ENCODE data around the gene STK35. TPM values are rescaled to one million over a fixed set of nuclear protein-coding genes. Genes with fewer than 3 reads are reported as not detected.
A peak's percentile ranks its signal among the peaks of the same experiment; 100 is the strongest.

STK35 gene
- total and polyA plus RNA-seq, 2 of the 13 experiments (the other 11 are each of a cell fraction or from before 2014, with no cell fraction given), result 27.4 to 29.8 TPM

DNA sequence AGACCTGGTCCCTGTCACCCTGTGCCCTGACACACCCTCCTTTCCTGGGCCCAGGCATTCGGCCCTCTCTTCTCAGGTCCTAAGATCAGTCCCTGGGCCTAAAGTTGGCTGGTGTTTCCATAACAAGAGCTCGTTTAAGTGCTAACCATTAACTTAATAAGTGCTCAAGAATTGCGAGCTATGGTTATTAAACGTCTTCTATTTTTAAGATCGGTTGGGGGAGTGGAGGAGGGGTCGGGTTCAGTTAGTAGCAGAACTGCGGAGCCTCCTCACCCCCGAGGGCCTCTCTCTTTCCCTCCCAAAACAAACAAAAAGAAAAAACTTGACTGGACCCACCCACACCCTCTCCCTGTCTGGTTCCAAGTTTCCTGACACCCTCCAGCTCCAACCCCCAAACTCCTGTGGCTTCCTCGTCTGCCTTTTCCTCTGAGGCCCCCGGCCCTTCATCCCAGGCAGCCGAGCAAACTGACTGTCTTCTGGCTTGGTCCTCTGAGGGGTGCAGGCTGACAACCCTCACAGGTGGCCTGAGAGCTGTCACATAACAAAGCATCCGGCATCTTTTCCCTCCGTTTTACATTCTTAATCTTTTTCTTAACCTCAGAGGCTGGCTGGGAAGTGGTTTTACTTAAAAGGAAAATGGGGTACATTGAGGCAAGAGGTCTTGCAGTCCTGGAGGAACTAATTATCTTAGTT is 2.0 kb downstream of the STK35 start (continued):
- no peak for TF ChIP-seq E2F5 (CRISPR knock-in tag; conservative IDR thresholded peaks at IDR 0.05)
- TF ChIP-seq ZSCAN12 (CRISPR knock-in tag; IDR thresholded peaks at IDR 0.05), result no peak
- TF ChIP-seq, protein P1, sequence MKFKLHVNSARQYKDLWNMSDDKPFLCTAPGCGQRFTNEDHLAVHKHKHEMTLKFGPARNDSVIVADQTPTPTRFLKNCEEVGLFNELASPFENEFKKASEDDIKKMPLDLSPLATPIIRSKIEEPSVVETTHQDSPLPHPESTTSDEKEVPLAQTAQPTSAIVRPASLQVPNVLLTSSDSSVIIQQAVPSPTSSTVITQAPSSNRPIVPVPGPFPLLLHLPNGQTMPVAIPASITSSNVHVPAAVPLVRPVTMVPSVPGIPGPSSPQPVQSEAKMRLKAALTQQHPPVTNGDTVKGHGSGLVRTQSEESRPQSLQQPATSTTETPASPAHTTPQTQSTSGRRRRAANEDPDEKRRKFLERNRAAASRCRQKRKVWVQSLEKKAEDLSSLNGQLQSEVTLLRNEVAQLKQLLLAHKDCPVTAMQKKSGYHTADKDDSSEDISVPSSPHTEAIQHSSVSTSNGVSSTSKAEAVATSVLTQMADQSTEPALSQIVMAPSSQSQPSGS (CRISPR knock-in tag; IDR thresholded peaks at IDR 0.05), result no peak
- TF ChIP-seq NR0B2 (CRISPR knock-in tag; IDR thresholded peaks at IDR 0.05), result 0 out of 2 replicates have a peak, but pooled peaks have one; percentile 2
- TF ChIP-seq ZNF17 (CRISPR knock-in tag; IDR thresholded peaks at IDR 0.05), result no peak
- TF ChIP-seq ZFP90 (CRISPR knock-in tag; IDR thresholded peaks at IDR 0.05; ENCODE audit: borderline replicate concordance), result peak; percentile 47; the same call in 1 of the 2 replicates
- no peak for TF ChIP-seq NFKBIZ (CRISPR knock-in tag; IDR thresholded peaks at IDR 0.05)
- no peak for TF ChIP-seq CENPBD1 (CRISPR knock-in tag; IDR thresholded peaks at IDR 0.05; ENCODE audit: borderline replicate concordance, low read depth)
- TF ChIP-seq KDM5B (CRISPR knock-in tag; IDR thresholded peaks at IDR 0.05; ENCODE audit: borderline replicate concordance), result no peak
- TF ChIP-seq, protein P2, sequence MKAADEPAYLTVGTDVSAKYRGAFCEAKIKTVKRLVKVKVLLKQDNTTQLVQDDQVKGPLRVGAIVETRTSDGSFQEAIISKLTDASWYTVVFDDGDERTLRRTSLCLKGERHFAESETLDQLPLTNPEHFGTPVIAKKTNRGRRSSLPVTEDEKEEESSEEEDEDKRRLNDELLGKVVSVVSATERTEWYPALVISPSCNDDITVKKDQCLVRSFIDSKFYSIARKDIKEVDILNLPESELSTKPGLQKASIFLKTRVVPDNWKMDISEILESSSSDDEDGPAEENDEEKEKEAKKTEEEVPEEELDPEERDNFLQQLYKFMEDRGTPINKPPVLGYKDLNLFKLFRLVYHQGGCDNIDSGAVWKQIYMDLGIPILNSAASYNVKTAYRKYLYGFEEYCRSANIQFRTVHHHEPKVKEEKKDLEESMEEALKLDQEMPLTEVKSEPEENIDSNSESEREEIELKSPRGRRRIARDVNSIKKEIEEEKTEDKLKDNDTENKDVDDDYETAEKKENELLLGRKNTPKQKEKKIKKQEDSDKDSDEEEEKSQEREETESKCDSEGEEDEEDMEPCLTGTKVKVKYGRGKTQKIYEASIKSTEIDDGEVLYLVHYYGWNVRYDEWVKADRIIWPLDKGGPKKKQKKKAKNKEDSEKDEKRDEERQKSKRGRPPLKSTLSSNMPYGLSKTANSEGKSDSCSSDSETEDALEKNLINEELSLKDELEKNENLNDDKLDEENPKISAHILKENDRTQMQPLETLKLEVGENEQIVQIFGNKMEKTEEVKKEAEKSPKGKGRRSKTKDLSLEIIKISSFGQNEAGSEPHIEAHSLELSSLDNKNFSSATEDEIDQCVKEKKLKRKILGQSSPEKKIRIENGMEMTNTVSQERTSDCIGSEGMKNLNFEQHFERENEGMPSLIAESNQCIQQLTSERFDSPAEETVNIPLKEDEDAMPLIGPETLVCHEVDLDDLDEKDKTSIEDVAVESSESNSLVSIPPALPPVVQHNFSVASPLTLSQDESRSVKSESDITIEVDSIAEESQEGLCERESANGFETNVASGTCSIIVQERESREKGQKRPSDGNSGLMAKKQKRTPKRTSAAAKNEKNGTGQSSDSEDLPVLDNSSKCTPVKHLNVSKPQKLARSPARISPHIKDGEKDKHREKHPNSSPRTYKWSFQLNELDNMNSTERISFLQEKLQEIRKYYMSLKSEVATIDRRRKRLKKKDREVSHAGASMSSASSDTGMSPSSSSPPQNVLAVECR (CRISPR knock-in tag; IDR thresholded peaks at IDR 0.05; ENCODE audit: borderline replicate concordance), result no peak; the same call in 1 of the 2 replicates
- peak; percentile 16; the same call in 1 of the 2 replicates for TF ChIP-seq ESRRA (CRISPR knock-in tag; IDR thresholded peaks at IDR 0.05; ENCODE audit: low read depth)
- TF ChIP-seq BRCA1 (CRISPR knock-in tag; IDR thresholded peaks at IDR 0.05), result peak; percentile 52; the same call in 1 of the 2 replicates
- peak; percentile 23 for TF ChIP-seq SAP130 (CRISPR knock-in tag; IDR thresholded peaks at IDR 0.05; ENCODE audit: low read depth)
- no peak for TF ChIP-seq HES4 (CRISPR knock-in tag; IDR thresholded peaks at IDR 0.05; ENCODE audit: borderline replicate concordance)
- TF ChIP-seq ZNF746 (CRISPR knock-in tag; IDR thresholded peaks at IDR 0.05), result 0 out of 2 replicates have a peak, but pooled peaks have one; percentile 13
- no peak for TF ChIP-seq NFE2 (CRISPR knock-in tag; IDR thresholded peaks at IDR 0.05)
- TF ChIP-seq SIN3A (IDR thresholded peaks at IDR 0.05; ENCODE audit: borderline replicate concordance, low read depth, low read length), result peak; percentile 55; the same call in 1 of the 2 replicates
- no peak for TF ChIP-seq HNRNPH1 (optimal IDR thresholded peaks at IDR 0.05; ENCODE audit: low read depth, low read length)
- no peak for TF ChIP-seq JUNB (CRISPR knock-in tag; IDR thresholded peaks at IDR 0.05; ENCODE audit: borderline replicate concordance)
- no peak for TF ChIP-seq GATAD2A (CRISPR knock-in tag; IDR thresholded peaks at IDR 0.05)
- TF ChIP-seq ZNF251 (CRISPR knock-in tag; IDR thresholded peaks at IDR 0.05), result no peak
- no peak for TF ChIP-seq SETDB1 (CRISPR knock-in tag; IDR thresholded peaks at IDR 0.05; ENCODE audit: borderline replicate concordance)
- 0 out of 2 replicates have a peak, but pooled peaks have one; percentile 21 for TF ChIP-seq FOXJ3 (CRISPR knock-in tag; IDR thresholded peaks at IDR 0.05; ENCODE audit: borderline replicate concordance)

Measured in HepG2 (cell line).